RPMI8226 (cell line): ENCODE data around the gene IFNA21.
A peak's percentile ranks its signal among the peaks of the same experiment; 100 is the strongest.
"Not testable (repeated sequence)": the region's sequence is repeated elsewhere in the genome, so short reads cannot be mapped to it uniquely, and the experiment has no call there.

Experiments
- DNase-seq: peaks from one replicate; pipeline ENCODE4 v3.0.0-alpha.2; 2015

Gene IFNA21

DNA sequence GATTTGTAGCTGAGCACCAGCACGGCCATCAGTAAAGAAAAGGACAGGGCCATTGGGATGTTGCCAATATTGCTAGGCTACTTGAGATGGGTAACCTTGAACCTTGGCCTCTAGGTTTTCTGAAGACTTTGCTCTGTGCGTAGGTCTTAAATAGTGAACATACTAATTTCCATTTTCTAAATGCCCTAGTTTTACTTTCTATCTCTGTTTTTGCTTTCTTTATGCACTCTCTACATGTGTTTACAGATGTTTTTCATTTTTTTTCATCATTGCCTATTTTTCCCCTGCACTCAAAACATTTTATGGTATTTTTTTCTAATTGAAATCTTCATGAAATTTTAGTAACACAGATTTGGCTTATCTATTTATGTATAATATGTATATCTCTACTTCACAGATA, at the start of gene IFNA21:
Gene IFNA21, minus strand, starts transcription at position 101 of the 400 bp plus-strand sequence. Its CDS starts 48 bp downstream, at position 53.
- not testable (repeated sequence) for DNase-seq

DNA sequence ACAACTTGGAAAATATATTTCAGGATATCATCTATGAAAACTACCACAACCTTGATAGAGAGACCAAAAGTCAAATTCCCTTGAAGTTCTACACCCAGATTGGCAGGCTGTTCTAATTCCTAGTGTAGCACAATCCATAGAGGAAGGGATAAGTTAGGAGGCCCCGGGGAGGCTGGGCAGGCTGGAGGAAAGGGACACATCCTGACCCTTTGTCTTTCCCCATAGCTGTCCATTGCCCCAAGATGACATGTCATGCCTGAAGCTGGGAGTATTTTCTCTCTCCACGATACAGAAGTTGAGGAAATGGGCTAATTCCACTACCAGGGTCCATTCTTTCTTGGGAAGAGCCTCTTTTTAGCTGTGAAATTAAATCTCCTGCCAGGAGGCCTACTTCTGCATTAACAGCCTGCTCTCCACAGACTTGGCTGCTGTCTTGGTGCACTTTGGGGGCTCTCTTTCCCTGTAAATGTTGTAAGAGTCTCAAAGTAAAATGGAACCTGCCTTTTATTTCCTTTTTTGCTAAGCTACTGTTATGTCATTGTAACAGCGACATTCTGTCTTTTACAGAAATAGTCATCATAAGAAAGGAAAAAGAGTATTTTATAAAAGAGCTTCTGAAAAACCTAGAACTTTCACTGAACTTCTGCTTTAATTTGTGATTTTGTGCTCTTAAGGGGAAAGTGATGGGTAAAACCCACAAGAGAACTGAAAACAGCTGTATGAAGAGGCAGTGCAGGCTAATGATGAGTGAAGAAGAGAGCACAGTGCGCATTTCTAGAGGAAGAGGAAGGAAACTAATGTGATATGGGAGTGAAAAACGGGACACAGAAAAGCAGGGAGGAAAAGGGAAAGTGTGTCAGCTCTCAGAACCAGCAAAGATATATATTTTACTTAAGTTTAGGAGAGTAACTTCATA, 47.2 kb upstream of the IFNA21 start:
- DNase-seq: peak; percentile 8

DNA sequence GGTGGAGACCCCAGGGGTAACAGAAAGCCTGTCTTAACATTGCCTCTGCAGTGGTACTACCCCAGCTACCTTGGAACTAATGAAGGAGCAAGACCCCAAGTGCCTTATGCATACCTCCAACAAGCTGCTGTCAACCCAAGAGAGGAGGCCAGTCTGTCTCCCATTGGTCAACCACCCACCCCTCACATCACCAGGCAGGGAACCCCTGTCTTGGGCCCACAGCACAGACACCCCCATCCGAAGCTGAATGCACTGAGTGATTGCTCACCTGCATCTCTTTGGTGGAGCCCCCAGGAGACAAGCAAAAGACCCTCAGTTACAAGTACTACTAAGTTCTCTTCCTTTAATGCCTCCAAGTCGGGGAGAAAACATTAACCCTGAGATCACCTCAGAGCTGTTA, 45.7 kb upstream of the IFNA21 start:
- DNase-seq: not testable (repeated sequence)

DNA sequence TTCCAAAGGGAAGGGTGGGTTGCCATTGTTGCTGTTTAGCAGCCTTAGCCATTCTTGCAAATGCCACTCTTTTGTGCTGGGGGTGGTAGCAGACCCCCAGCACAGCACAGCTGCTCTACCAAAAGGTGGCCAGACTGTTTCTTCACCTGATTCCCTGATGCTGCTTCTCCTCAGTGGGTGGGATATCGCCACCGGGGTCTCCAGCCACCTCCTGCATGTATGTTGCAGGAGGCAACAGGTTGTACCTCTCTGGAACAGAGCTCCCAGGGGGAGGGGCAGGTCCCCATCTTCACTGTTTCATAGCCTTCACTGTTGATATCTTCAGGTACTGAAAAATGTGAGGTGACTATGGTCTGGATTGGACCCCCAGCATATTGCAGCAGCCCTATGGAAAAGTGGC, 44.3 kb upstream of the IFNA21 start:
- DNase-seq: not testable (repeated sequence)

DNA sequence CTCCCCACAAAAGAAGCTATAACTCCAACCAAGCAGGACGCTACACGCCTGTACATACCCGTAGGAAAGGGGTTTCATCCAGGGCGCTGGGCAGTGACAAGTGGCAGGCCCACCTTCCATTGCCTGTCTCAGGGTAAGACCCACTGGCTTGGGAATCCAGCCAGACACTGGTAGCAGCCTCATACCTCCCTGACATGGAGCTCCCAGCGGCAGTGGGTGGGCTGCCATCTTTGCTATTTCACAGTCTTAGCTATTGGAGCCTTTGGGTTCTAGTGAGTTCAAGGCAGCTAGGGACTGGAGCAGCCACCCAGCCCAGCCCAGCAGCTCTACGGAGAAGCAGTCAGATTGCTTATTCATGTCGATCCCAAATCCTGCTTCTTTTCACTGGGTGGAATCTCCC, 43.9 kb upstream of the IFNA21 start:
- DNase-seq: no peak

DNA sequence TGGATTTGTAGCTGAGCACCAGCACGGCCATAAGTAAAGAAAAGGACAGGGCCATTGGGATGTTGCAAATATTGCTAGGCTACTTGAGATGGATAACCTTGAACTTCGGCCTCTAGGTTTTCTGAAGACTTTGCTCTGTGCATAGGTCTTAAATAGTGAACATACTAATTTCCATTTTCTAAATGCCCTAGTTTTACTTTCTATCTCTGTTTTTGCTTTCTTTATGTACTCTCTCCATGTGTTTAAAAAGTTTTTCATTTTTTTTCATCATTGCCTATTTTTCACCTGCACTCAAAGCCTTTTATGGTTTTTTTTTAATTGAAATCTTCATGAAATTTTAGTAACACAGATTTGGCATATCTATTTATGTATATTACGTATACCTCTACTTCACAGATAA, 40.6 kb upstream of the IFNA21 start, which contains the start of gene IFNA10:
Gene IFNA10, minus strand, starts transcription at position 101 of the 400 bp plus-strand sequence. Its CDS starts 46 bp downstream, at position 55.
- not testable (repeated sequence) for DNase-seq

DNA sequence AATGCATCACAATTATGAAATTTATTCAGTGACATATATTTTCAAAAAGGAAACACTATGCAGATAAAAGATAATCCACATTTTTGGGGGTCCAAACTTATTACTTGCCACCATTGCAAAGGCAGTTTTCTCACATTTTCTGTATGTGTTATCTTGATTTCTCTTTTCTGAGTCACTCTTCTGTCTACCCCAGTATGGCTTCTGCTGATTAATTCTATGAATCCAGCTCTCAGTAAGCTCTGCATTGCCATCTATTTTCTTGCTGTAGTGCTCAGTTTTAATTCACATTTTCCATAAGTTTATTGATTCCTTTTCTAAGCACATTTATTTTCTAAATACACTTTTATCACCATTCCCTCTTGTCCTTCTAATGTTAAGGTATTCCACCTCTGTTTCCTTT, 38.7 kb upstream of the IFNA21 start:
- DNase-seq: no peak

DNA sequence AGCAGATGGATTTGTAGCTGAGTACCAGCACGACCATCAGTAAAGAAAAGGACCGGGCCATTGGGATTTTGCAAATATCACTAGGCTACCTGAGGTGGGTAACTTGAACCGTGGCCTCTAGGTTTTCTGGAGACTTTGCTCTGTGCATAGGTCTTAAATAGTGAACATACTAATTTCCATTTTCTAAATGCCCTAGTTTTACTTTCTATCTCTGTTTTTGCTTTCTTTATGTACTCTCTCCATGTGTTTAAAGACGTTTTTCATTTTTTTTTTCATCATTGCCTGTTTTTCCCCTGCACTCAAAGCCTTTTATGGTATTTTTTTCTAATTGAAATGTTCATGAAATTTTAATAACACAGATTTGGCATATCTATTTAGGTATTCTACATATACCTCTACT, 35.6 kb upstream of the IFNA21 start, which contains the start of gene IFNA7:
Gene IFNA7, minus strand, starts transcription at position 101 of the 400 bp plus-strand sequence. Its CDS starts 40 bp downstream, at position 61.
- not testable (repeated sequence) for DNase-seq

DNA sequence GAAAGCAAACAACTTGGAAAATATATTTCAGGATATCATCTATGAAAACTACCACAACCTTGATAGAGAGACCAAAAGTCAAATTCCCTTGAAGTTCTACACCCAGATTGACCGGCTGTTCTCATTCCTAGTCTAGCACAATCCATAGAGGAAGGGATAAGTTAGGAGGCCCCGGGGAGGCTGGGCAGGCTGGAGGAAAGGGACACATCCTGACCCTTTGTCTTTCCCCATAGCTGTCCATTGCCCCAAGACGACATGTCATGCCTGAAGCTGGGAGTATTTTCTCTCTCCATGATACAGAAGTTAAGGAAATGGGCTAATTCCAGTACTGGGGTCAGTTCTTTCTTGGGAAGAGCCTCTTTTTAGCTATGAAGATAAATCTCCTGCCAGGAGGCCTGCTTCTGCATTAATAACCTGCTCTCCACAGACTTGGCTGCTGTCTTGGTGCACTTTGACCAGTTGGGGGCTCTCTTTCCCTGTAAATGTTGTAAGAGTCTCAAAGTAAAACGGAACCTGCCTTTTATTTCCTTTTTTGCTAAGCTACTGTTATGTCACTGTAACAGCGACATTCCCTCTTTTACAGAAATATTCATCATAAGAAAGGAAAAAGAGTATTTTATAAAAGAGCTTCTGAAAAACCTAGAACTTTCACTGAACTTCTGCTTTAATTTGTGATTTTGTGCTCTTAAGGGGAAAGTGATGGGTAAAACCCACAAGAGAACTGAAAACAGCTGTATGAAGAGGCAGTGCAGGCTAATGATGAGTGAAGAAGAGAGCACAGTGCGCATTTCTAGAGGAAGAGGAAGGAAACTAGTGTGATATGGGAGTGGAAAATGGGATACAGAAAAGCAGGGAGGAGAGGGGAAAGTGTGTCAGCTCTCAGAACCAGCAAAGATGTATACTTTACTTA, 28.7 kb upstream of the IFNA21 start:
- peak; percentile 24 for DNase-seq

DNA sequence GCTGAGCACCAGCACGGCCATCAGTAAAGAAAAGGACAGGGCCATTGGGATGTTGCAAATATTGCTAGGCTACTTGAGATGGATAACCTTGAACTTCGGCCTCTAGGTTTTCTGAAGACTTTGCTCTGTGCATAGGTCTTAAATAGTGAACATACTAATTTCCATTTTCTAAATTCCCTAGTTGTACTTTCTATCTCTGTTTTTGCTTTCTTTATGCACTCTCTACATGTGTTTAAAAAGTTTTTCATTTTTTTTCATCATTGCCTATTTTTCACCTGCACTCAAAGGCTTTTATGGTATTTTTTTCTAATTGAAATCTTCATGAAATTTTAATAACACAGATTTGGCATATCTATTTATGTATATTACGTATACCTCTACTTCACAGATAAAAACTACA, 21.0 kb upstream of the IFNA21 start, which contains the start of gene IFNA4:
Gene IFNA4, minus strand, starts transcription at position 101 of the 400 bp plus-strand sequence. Its CDS starts 56 bp downstream, at position 45.
- not testable (repeated sequence) for DNase-seq

DNA sequence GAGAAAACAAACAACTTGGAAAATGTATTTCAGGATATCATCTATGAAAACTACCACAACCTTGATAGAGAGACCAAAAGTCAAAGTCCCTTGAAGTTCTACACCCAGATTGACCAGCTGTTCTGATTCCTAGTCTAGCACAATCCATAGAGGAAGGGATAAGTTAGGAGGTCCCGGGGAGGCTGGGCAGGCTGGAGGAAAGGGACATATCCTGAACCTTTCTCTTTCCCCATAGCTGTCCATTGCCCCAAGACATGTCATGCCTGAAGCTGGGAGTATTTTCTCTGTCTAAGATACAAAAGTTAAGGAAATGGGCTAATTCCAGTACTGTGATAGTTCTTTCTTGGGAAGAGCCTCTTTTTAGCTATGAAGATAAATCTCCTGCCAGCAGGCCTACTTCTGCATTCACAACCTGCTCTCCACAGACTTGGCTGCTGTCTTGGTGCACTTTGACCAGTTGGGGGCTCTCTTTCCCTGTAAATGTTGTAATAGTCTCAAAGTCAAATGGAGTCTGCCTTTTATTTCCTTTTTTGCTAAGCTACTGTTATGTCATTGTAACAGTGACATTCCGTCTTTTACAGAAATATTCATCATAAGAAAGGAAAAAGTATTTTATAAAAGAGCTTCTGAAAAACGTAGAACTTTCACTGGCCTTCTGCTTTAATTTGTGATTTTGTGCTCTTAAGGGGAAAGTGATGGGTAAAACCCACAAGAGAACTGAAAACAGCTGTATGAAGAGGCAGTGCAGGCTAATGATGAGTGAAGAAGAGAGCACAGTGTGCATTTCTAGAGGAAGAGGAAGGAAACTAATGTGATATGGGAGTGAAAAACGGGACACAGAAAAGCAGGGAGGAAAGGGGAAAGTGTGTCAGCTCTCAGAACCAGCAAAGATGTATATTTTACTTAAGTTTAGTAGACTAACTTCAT, 16.6 kb upstream of the IFNA21 start:
- peak; percentile 17 for DNase-seq

DNA sequence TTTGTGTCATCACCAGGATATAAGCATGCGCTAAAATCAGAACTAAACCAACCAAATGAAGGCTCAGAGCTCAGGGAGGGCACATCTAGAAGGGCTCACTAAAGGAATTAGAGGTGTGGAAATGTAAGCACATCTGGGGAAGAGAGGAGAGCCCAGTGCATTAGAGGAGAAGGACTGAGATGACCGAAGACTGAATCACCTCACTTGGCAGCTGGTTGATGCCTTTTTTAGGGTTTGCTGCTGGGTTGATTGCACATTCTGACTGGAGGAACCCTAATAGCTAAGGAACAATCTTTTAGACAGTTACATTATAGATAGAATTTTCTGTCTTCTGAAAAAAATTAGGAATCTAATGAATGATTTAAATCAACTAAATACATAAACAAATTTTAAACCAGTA, 8.2 kb upstream of the IFNA21 start:
- DNase-seq: no peak

DNA sequence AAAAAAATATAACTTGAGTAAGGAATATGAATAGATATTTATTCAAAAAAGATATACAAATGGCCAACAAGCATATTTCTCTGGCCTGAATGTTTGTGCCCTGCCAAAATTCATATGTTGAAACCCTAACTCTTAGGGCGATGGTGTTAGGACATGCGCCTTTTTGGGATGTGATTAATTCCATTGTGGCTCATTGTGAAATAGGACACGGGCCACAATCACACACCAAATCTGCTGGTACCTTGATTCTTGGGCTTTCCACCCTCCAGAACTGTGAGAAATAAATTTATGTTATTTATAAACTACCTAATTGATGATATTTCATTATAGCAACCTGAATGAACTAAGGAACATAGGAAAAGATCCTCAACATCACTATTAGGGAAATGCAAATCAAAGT, 5.7 kb upstream of the IFNA21 start:
- DNase-seq: no peak

DNA sequence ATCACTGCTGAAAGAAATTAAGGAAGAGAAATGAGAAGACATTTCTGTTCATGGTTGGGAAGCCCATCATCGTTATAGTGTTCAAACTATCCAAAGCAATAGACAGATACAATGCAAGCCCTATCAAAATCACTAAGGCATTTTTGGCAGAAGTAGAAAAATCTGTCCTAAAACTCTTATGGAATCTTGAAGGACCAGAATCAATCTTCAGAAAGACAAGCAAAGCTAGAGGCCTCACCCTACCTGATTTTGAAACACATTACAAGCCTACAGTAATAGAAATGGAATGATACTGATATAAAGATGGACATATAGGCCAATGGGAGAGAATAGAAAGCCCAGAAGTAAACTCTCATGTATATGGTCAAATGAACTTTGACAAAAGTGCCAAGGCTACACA, 4.9 kb upstream of the IFNA21 start:
- no peak for DNase-seq

DNA sequence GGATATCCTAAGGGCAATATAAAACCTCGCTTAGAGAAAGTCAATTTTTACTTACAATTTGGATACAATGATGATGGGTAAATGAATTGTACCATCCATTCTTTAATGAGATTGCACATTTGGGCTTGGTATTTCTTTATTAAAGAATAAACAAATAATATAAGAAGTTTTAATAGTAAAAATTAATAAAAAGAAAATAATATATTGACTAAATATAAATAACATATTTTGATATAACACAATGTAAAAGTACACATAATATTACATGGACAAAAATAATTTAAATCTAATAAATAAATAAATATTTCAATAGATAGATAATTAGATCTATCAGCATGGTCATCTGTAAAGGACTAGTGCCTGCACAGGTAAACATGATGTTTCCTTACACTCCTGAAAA, 944 bp downstream of the IFNA21 start:
- no peak for DNase-seq

DNA sequence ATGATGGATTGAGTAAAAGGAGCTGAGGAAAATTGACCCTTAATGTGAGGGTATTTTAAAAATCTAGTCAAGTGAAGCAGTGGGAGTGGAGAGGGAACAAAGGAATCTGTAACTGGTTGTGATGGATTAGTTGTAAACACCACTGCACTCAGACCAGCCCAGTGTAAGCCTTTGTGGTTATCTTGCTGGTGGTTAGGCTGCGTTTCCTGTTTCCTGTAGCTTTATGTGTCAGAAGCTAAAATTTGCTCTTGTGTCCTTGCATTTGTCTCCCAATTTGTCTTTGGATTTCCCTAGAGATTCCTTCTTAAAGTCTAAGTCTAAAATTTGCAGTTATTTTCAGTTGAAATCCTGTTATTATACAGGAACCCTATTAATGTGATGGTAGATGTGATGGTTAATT, 6.3 kb downstream of the IFNA21 start:
- DNase-seq: no peak

DNA sequence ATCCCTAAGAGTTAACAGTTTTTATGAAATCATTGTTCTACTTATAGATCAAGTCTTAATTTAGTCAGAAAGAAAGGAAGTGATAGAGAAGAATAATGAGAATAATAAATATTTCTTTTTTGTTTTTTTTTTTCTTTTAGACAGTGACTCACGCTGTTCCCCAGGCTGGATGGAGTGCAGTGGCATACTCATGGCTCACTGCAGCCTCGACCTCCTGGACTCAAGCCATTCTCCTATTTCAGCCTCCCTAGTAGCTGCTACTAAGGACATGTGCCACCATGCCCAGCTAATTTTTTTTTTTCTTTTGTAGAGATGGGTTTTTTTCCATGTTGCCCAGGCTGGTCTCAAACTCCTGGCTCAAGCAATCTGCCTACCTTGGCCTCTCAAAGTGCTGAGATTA, 11.0 kb downstream of the IFNA21 start:
- no peak for DNase-seq

DNA sequence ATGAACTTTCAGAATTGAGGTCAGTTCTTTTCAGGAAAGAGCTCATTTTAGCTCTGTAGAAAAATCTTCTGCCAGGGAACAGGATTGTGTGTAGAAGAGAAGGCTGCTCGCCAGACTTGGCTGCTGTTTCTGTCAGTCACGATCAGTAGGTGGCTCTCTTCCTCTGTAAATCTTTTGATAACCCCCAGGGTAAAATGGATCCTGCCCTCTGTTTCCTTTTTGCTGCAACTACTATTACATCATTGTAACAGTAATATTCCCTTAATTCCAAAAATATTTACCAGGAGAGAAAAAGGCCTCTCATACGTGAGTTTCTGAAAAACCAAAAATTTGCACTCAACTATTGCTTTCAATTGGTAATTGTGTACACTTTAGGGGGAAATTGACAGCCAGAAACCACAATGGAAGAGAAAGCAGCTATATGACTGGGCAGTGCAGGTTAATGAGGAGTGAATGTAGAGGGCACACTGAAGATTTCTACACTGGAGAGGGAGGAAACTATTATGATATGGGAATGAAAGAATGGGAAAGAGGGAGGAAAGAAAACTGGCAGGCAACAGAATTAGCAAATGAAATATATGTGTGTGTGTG, 12.3 kb downstream of the IFNA21 start:
- DNase-seq: peak; percentile 4

DNA sequence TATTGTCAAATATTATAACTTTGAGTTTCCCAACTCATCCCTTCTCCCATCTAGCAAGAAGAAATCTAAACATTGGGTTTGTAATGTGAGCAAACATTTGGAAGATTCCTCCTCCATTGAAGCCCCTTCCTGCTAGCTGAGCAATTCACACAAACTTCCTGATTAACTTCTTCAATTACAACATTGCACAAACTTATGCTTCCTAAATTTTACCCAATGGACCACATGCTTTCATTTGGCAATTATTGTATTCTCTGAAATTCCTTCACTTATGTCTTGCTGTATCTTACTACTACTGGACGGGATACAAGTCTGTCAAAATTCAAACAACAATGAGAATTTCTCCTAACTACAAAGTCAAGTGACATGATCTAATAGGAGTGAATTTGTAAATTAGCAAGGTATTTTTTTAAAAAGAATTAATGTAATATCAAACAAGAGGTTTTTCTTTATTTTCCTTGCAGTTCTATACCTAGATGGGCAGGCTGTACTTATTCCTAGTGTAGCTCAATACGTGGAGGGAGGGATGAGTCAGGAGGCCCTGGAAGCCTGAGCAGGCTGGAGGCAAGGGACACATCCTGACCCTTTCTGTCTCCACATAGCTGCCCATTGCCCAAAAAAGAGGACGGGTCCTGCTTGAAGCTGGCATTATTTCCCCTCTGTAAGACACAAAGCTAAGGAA, 13.0 kb downstream of the IFNA21 start:
- no peak for DNase-seq

DNA sequence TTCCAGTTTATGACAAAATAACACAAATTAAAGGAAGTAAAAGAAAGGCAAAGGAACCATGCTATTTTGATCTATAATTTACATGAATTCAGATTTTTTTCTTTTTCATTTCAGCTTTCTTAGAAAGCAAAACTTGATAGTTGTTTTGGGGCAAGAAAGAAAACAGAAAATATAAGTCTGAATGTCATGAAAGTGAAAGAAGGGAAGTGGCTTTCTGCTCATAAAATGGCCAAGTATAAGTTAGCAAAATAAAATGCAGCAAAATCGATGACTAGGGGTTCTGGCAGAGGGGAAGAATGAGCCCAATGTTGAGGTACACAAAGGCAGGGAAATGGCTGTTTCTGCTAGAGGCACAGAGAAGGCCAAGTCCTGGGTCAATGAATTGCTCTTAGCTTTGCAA, 21.9 kb downstream of the IFNA21 start:
- no peak for DNase-seq

DNA sequence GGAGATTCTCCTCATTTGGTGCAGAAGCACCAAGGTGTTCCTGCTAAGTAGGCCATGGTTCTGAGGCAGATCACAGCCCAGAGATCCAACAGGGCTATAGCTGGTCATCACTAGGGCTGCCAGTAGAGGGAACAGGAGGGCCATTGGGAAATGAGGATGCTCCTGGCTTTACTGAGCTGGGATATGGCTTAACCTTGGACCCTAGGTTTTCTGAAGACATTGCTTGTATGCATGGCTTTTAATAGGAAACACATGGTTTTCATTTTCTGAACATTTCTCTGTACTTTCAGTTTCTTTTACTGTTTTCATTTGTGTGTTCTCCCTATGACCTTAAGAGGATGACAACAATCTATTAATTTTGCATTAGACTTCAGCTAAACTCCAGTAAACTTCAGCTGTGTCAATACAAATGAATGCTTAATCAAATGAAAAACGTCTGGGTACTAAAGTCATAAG, 25.0 kb downstream of the IFNA21 start, which contains the start of gene IFNW1:
Gene IFNW1, minus strand, starts transcription at position 406 of the 456 bp plus-strand sequence. Its CDS starts 262 bp downstream, at position 144.
- DNase-seq: no peak
